K562 (cell line): ENCODE results near the gene STYX. TPM values are rescaled to one million over a fixed set of nuclear protein-coding genes. Genes with fewer than 3 reads are reported as not detected.

ENCODE experiments used
- ATAC-seq: fragments of 200-7000 bp; cut with Tn5 transposase; 3 replicates; pipeline ENCODE4 v1.9.1; 2020; ENCODE audit warnings: moderate library complexity
- BruUV-seq: library from RNA; stranded (reverse); fragments of 400-500 nt; replicated peaks from 2 replicates; lab custom pipeline; 2021; lab: Mats Ljungman, UMichigan
- CTCF ChIA-PET: fragments of 300-600 bp; formaldehyde crosslinking; extraction: SDS; loops from one replicate; lab custom pipeline; 2021; ENCODE audit warnings: low intra/inter-chr PET ratio; lab: Yijun Ruan, JAX
- POLR2A ChIA-PET: fragments of 300-600, 350-650 bp; sonication (Branson Sonifier 250); formaldehyde crosslinking; extraction: SDS; loops from one replicate; lab custom pipeline; 2021; ENCODE audit warnings: antibody characterized with exemption, inconsistent platforms; lab: Yijun Ruan, JAX
- DNase-seq, 4 experiments: peaks; one replicate each; pipeline versions ENCODE4 v3.0.0 to v3.0.0-alpha.2; 2011 to 2018; ENCODE audit warnings: low spot score in 3 of 4, mixed read lengths in 3 of 4; ENCODE audit errors: extremely low read depth in 1 of 4
- FAIRE-seq: peaks from 2 replicates; lab custom pipeline; 2011; peaks lifted over from hg19 to GRCh38; lab: Jason Lieb, UNC
- H2AFZ ChIP-seq: 2 replicates; pipeline ENCODE4 v1.6.0; 2011; ENCODE audit warnings: low read depth, low read length, control low read depth, inconsistent platforms
- H3K27ac ChIP-seq: fragments of 200-600 bp; 3 replicates; pipeline ENCODE4 v1.8.0; 2011; ENCODE audit warnings: low read depth, mild to moderate bottlenecking, control low read depth, inconsistent platforms, low read length, moderate library complexity, mixed read lengths; ENCODE audit errors: extremely low read depth
- H3K27me3 ChIP-seq, 2 experiments: fragments of 300-600 bp in 1 of 2; 2 replicates in 1 of 2; 3 replicates in 1 of 2; pipeline versions ENCODE4 v1.6.0 to v1.8.0; 2011; ENCODE audit warnings: inconsistent platforms in 2 of 2, low read length in 2 of 2, mild to moderate bottlenecking in 1 of 2, mixed read lengths in 1 of 2, moderate library complexity in 1 of 2; ENCODE audit not compliant: control insufficient read depth in 2 of 2, insufficient read depth in 2 of 2
- H3K36me3 ChIP-seq: fragments of 300-600 bp; 3 replicates; pipeline ENCODE4 v1.8.0; 2011; ENCODE audit warnings: mild to moderate bottlenecking, low read length, inconsistent platforms; ENCODE audit not compliant: control insufficient read depth, insufficient read depth
- H3K4me1 ChIP-seq, 2 experiments: fragments of 200-600 bp in 1 of 2; replicated peaks in 1 of 2; 2 replicates in 1 of 2; 3 replicates in 1 of 2; pipeline versions ENCODE4 v1.5.1 to v1.8.0; 2011; ENCODE audit warnings: inconsistent platforms in 2 of 2, low read length in 2 of 2, mild to moderate bottlenecking in 1 of 2, mixed read lengths in 1 of 2, moderate library complexity in 1 of 2; ENCODE audit not compliant: control insufficient read depth in 2 of 2, insufficient read depth in 2 of 2
- H3K4me2 ChIP-seq: 2 replicates; pipeline ENCODE4 v1.6.1; 2011; ENCODE audit warnings: low read length, control low read depth, inconsistent platforms, mixed read lengths; ENCODE audit not compliant: insufficient read depth
- H3K4me3 ChIP-seq: fragments of 200-600 bp; sonication (generic), shearing (Covaris generic); 2 replicates; pipeline ENCODE4 v1.5.1; 2016; ENCODE audit warnings: control low read depth, inconsistent platforms
- H3K79me2 ChIP-seq: fragments of 200-600 bp; 3 replicates; pipeline ENCODE4 v1.8.0; 2011; ENCODE audit warnings: low read length, inconsistent platforms; ENCODE audit not compliant: control insufficient read depth, insufficient read depth
- H3K9ac ChIP-seq, 2 experiments: 2 replicates each; pipeline versions ENCODE4 v1.6.0 to v1.6.1; 2011; ENCODE audit warnings: low read depth in 2 of 2, low read length in 2 of 2, control low read depth in 1 of 2, inconsistent platforms in 1 of 2, mild to moderate bottlenecking in 1 of 2, mixed read lengths in 1 of 2; ENCODE audit not compliant: insufficient read depth in 1 of 2
- H3K9me1 ChIP-seq: one replicate; pipeline ENCODE4 v1.6.0; 2011; ENCODE audit warnings: inconsistent platforms, mild to moderate bottlenecking, low read length, moderate library complexity; ENCODE audit not compliant: control insufficient read depth, insufficient read depth
- H3K9me3 ChIP-seq: replicated peaks from 2 replicates; pipeline ENCODE4 v1.5.1; 2011; ENCODE audit warnings: low read depth, low read length, inconsistent platforms; ENCODE audit not compliant: control insufficient read depth, insufficient read depth
- H4K20me1 ChIP-seq: replicated peaks from 2 replicates; pipeline ENCODE4 v1.6.1; 2011; ENCODE audit warnings: low read length, inconsistent platforms, mixed read lengths; ENCODE audit not compliant: control insufficient read depth, insufficient read depth
- GTF2E2 ChIP-seq: fragments of 200-800 bp; sonication (Bioruptor generic); IDR thresholded peaks from 2 replicates; pipeline ENCODE4 v1.6.1; 2016; ENCODE audit warnings: missing genetic modification characterization, missing compliant biosample characterization
- MIER1 ChIP-seq: fragments of 450-650 bp; IDR thresholded peaks from 2 replicates; pipeline ENCODE4 v1.6.1; 2016; ENCODE audit warnings: antibody characterized with exemption, mild to moderate bottlenecking, low read depth
- PHB2 ChIP-seq: fragments of 450-650 bp; IDR thresholded peaks from 2 replicates; pipeline ENCODE4 v1.6.1; 2017; ENCODE audit warnings: low read depth
- RFX1 ChIP-seq: fragments of 450-650 bp; IDR thresholded peaks from 2 replicates; pipeline ENCODE4 v1.6.1; 2016; ENCODE audit warnings: mild to moderate bottlenecking, moderate library complexity
- SAFB ChIP-seq: fragments of 200-400 bp; formaldehyde crosslinking; IDR thresholded peaks from 2 replicates; pipeline ENCODE4 v1.6.1; 2017; ENCODE audit warnings: low read depth, low read length, borderline replicate concordance
- TCF7L2 ChIP-seq: fragments of 150-350 bp; IDR thresholded peaks from 2 replicates; pipeline ENCODE4 v1.6.1; 2016; ENCODE audit warnings: low read depth, mild to moderate bottlenecking, low read length, moderate library complexity
- ZNF184 ChIP-seq: sonication (generic); formaldehyde crosslinking; IDR thresholded peaks from 2 replicates; pipeline ENCODE4 v1.5.0; 2020; ENCODE audit warnings: missing genetic modification reagents
- ZNF217 ChIP-seq: sonication (generic); formaldehyde crosslinking; IDR thresholded peaks from 2 replicates; pipeline ENCODE4 v1.8.0; 2022; ENCODE audit warnings: mild to moderate bottlenecking, missing genetic modification reagents
- WGBS: fragments of 100-300 bp; shearing (Covaris generic); methylation state at CpG from one replicate; pipeline ENCODE4 v1.1.6; 2016; ENCODE audit warnings: low coverage, mixed read lengths; ENCODE audit not compliant: insufficient coverage; ENCODE audit errors: missing lambda C conversion rate; 5-methylcytosine and 5-hydroxymethylcytosine counted together
- in situ Hi-C: fragments of 300-500 bp; cut with MboI; formaldehyde crosslinking; loops from 4 replicates; pipeline ENCODE4 v1.15.0; 2018; ENCODE audit warnings: inconsistent platforms, mixed read lengths
- intact Hi-C: fragments of 100-400 bp; cut with micrococcal nuclease; formaldehyde crosslinking; loops from 2 replicates; pipeline ENCODE4 v1.14.2; 2022
- polyA plus RNA-seq, 8 experiments: library from polyadenylated mRNA; depleted of rRNA in 4 of 8; stranded (reverse) in 5 of 8; unstranded in 3 of 8; fragments of >200 nt; fragmentation: Nextera tagmentation in 2 of 8; fragmentation: Illumina TruSeq in 1 of 8; extraction: Ambion mirVana in 2 of 8; extraction: Trizol in 1 of 8; gene quantifications; 2 replicates each; pipeline versions ENCODE4 v1.2.1 to v1.2.3, GENCODE V29; 2011 to 2014; ENCODE audit warnings: inconsistent platforms in 1 of 8, missing spikeins in 1 of 8
- total RNA-seq, 7 experiments: library from RNA; depleted of rRNA in 6 of 7; stranded (reverse); fragments of >200 nt in 6 of 7; fragmentation: Illumina TruSeq in 2 of 7; extraction: Trizol in 2 of 7; gene quantifications; 2 replicates each; pipeline versions ENCODE4 v1.2.1 to v1.2.3, GENCODE V29; 2011 to 2021; ENCODE audit warnings: low replicate concordance in 1 of 7
- TF ChIP-seq, protein P1 (sequence below): fragments of 450-650 bp; formaldehyde crosslinking; IDR thresholded peaks from 2 replicates; pipeline ENCODE4 v1.4.0; 2020; ENCODE audit warnings: mild to moderate bottlenecking

Gene STYX
- total and polyA plus RNA-seq, 9 of the 15 experiments (the other 6 are each of a cell fraction or from before 2014, with no cell fraction given), result 5.0 to 15.4 (median 10.6) TPM

GRCh38 chr14:52798826-52799225 lies 68.9 kb downstream of the STYX start (continued):
- no peak for TF ChIP-seq ZNF217 (CRISPR knock-in tag)
- TF ChIP-seq, protein P1, sequence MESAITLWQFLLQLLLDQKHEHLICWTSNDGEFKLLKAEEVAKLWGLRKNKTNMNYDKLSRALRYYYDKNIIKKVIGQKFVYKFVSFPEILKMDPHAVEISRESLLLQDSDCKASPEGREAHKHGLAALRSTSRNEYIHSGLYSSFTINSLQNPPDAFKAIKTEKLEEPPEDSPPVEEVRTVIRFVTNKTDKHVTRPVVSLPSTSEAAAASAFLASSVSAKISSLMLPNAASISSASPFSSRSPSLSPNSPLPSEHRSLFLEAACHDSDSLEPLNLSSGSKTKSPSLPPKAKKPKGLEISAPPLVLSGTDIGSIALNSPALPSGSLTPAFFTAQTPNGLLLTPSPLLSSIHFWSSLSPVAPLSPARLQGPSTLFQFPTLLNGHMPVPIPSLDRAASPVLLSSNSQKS (CRISPR knock-in tag), result no peak

DNA sequence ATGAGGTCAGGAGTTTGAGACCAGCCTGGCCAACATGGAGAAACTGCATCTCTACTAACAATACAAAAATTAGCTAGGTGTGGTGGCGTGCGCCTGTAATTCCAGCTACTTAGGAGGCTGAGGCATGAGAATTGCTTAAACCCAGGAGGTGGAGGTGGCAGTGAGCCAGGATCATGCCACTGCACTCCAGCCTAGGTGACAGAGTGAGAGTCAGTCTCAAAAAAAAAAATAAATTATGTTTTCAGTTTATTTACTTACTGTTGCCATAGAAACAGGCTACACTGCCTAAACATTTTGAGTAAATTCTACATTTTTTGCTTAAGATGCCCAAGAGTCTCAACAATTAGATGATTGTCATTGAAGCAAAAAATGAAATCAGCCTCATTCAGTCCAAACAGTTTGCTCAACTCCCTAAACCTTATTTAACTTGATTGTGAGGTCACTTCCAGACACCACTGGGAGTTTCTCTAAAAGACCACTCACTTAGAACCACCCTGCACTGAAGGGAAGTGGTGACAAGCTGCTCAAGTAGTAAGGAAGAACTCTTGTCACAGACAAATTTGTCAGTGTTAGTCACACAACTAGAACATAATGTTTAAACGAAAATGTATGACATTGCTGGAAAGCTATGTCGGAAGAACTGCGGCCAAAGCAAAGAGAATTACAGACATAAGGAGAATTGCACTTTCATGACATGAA lies 71.2 kb downstream of the STYX start:
- no TSS peak for BruUV-seq
- FAIRE-seq, result no peak
- Histone ChIP-seq H3K9ac (no peak overlapping the region), H3K36me3 (no peaks in the 10 kb centered on the region), H3K79me2 (no peaks in the 10 kb centered on the region), H3K9me3 (no peaks in the 10 kb centered on the region), H2AFZ (no peak overlapping the region), H4K20me1 (no peaks in the 10 kb centered on the region), H3K4me2 (no peak overlapping the region), H3K9me1 (no peaks in the 10 kb centered on the region), H3K4me1 (no peaks in the 10 kb centered on the region), H3K4me3 (no peak overlapping the region), H3K27ac (no peak overlapping the region), H3K27me3 (no peaks in the 10 kb centered on the region)
- in situ Hi-C loops (loop anchor here (25.0 kb wide), 1 partner anchor 1536 kb away; no protein-coding TSS in a partner anchor), intact Hi-C loops (no loop called here)
- CTCF ChIA-PET, result no interaction called here
- TF ChIP-seq TCF7L2 (no peak), MIER1 (no peak), GTF2E2 (tag) (no peak), PHB2 (no peak), SAFB (no peak), RFX1 (peak; percentile 77), ZNF184 (CRISPR knock-in tag) (no peak)
- no peak for ATAC-seq
- DNase-seq, result no peak
- WGBS, result 50% methylated on average over 5 of the region's 5 CpGs
- POLR2A ChIA-PET, result interaction anchor here (2.6 kb wide), 1 partner anchor 14 kb away, joined by 9 read pairs; no protein-coding TSS in a partner anchor
